ENCODE data around the gene KLHL6.

Gene KLHL6

GRCh38 chr3:183541738-183542137, 13.8 kb downstream of the KLHL6 start:
- H3K4me1 ChIP-seq, result peaks cover 61 to 100% (median 97%) of the 10 kb centered on the region in 10 experiments

GRCh38 chr3:183541235-183541655, 14.3 kb downstream of the KLHL6 start:
- Histone ChIP-seq H3K4me3 (peak overlapping the region in 7 of 10 experiments; percentile 1 to 52 (median 27); a peak in 11 of 20 replicates), H3K4me1 (peaks cover 66 to 100% (median 97%) of the 10 kb centered on the region in 10 experiments), H4K20me1 (peaks cover 9 to 51% (median 24%) of the 10 kb centered on the region in 11 experiments; a peak in 18 of 22 replicates), H3K9me3 (replicated peaks in 1 of 11) (no peaks in the 10 kb centered on the region), H3K27ac (peak overlapping the region; percentile 82 to 97 (median 95)), H3K27me3 (no peaks in the 10 kb centered on the region), H3K4me2 (peak overlapping the region; percentile 76 to 97 (median 85)), H3K36me3 (peaks cover 6 to 46% (median 19%) of the 10 kb centered on the region in 11 experiments; a peak in 21 of 22 replicates), H3K9ac (peak overlapping the region; percentile 58 to 84 (median 78); a peak in 21 of 22 replicates)
- TF ChIP-seq Cebpa-rat (IDR thresholded peaks at IDR 0.05), result no peak

More at GRCh38 chr3:183541738-183542137, 13.8 kb downstream of the KLHL6 start:
- Histone ChIP-seq H3K36me3 (peaks cover 11 to 51% (median 24%) of the 10 kb centered on the region in 11 experiments; a peak in 21 of 22 replicates), H3K9ac (peak overlapping the region; percentile 58 to 84 (median 78); a peak in 19 of 22 replicates), H3K4me3 (peak overlapping the region in 5 of 10 experiments; percentile 2 to 52 (median 29); a peak in 6 of 20 replicates), H3K4me2 (peak overlapping the region; percentile 76 to 97 (median 85)), H3K27ac (peak overlapping the region; percentile 82 to 97 (median 95); a peak in 21 of 22 replicates), H3K9me3 (replicated peaks in 1 of 11) (no peaks in the 10 kb centered on the region), H4K20me1 (peaks cover 14 to 56% (median 29%) of the 10 kb centered on the region in 11 experiments; a peak in 18 of 22 replicates), H3K27me3 (no peaks in the 10 kb centered on the region)
- TF ChIP-seq Cebpa-rat (IDR thresholded peaks at IDR 0.05), result no peak

- Histone ChIP-seq H3K36me3 (peaks cover under 1 to 44% (median 14%) of the 10 kb centered on the region in 11 experiments; a peak in 19 of 22 replicates), H3K9ac (peak overlapping the region; percentile 58 to 84 (median 78); a peak in 21 of 22 replicates), H3K9me3 (replicated peaks in 1 of 11) (no peaks in the 10 kb centered on the region), H3K27ac (peak overlapping the region; percentile 82 to 97 (median 95)), H3K4me2 (peak overlapping the region; percentile 76 to 97 (median 85)), H4K20me1 (peaks cover 3 to 45% (median 18%) of the 10 kb centered on the region in 11 experiments; a peak in 15 of 22 replicates), H3K4me3 (peak overlapping the region in 7 of 10 experiments; percentile 1 to 52 (median 27); a peak in 10 of 20 replicates), H3K4me1 (peaks cover 72 to 100% (median 97%) of the 10 kb centered on the region in 10 experiments), H3K27me3 (no peaks in the 10 kb centered on the region)
- TF ChIP-seq Cebpa-rat (IDR thresholded peaks at IDR 0.05), result no peak
Observed at GRCh38 chr3:183540501-183541234, 14.8 kb downstream of the KLHL6 start.

GRCh38 chr3:183539811-183540210, 15.7 kb downstream of the KLHL6 start:
- Histone ChIP-seq H3K4me3 (peak overlapping the region in 1 of 10 experiments; percentile 52; a peak in 1 of 20 replicates), H4K20me1 (peaks cover 0 to 36% (median 9%) of the 10 kb centered on the region in 11 experiments; a peak in 12 of 22 replicates), H3K9ac (peak overlapping the region in 7 of 11 experiments; percentile 73 to 84 (median 81); a peak in 12 of 22 replicates), H3K27me3 (no peaks in the 10 kb centered on the region), H3K27ac (peak overlapping the region; percentile 82 to 97 (median 95); a peak in 21 of 22 replicates), H3K36me3 (peaks cover 0 to 36% (median 12%) of the 10 kb centered on the region in 11 experiments; a peak in 13 of 22 replicates), H3K9me3 (replicated peaks in 1 of 11) (no peaks in the 10 kb centered on the region), H3K4me1 (peaks cover 78 to 100% (median 97%) of the 10 kb centered on the region in 10 experiments), H3K4me2 (peak overlapping the region; percentile 76 to 97 (median 85); a peak in 21 of 22 replicates)
- no peak for TF ChIP-seq Cebpa-rat (IDR thresholded peaks at IDR 0.05)

GRCh38 chr3:183538486-183538885, 17.0 kb downstream of the KLHL6 start:
- peak overlapping the region in 10 of 11 experiments; percentile 72 to 84 (median 80); a peak in 18 of 22 replicates for H3K9ac ChIP-seq
- no peaks in the 10 kb centered on the region for H3K27me3 ChIP-seq
- no peaks in the 10 kb centered on the region for H3K9me3 ChIP-seq (replicated peaks in 1 of 11)
- peaks cover 74 to 100% (median 98%) of the 10 kb centered on the region in 10 experiments for H3K4me1 ChIP-seq
- H3K4me3 ChIP-seq, result no peak overlapping the region
- peaks cover 0 to 25% (median 9%) of the 10 kb centered on the region in 11 experiments; a peak in 6 of 22 replicates for H4K20me1 ChIP-seq
- H3K4me2 ChIP-seq, result peak overlapping the region; percentile 52 to 97 (median 85); a peak in 21 of 22 replicates
- no peak for TF ChIP-seq Cebpa-rat (IDR thresholded peaks at IDR 0.05)
- H3K36me3 ChIP-seq, result peaks cover 0 to 25% (median 6%) of the 10 kb centered on the region in 11 experiments; a peak in 11 of 22 replicates
- peak overlapping the region; percentile 82 to 97 (median 95) for H3K27ac ChIP-seq

GRCh38 chr3:183537295-183537730, 18.2 kb downstream of the KLHL6 start:
- peaks cover 63 to 100% (median 97%) of the 10 kb centered on the region in 10 experiments for H3K4me1 ChIP-seq
- peak overlapping the region; percentile 52 to 97 (median 85) for H3K4me2 ChIP-seq

GRCh38 chr3:183536238-183536880, 19.1 kb downstream of the KLHL6 start:
- Histone ChIP-seq H3K9me3 (replicated peaks in 1 of 11) (peaks cover 0 to 9% (median 0%) of the 10 kb centered on the region in 11 experiments; a peak in 3 of 22 replicates), H3K4me2 (peak overlapping the region; percentile 52 to 97 (median 85)), H3K4me1 (peaks cover 53 to 100% (median 93%) of the 10 kb centered on the region in 10 experiments), H3K9ac (peak overlapping the region; percentile 46 to 84 (median 79)), H3K27me3 (no peaks in the 10 kb centered on the region), H3K36me3 (peaks cover 8 to 43% (median 21%) of the 10 kb centered on the region in 11 experiments; a peak in 18 of 22 replicates), H3K27ac (peak overlapping the region; percentile 82 to 97 (median 95)), H3K4me3 (peak overlapping the region in 4 of 10 experiments; percentile 19 to 33 (median 28); a peak in 6 of 20 replicates), H4K20me1 (peaks cover 0 to 21% (median 0%) of the 10 kb centered on the region in 11 experiments; a peak in 6 of 22 replicates)
- TF ChIP-seq Cebpa-rat (IDR thresholded peaks at IDR 0.05), result no peak

More at GRCh38 chr3:183537295-183537730, 18.2 kb downstream of the KLHL6 start:
- H3K9me3 ChIP-seq (replicated peaks in 1 of 11), result peaks cover 0 to 7% (median 0%) of the 10 kb centered on the region in 11 experiments; a peak in 3 of 22 replicates
- H3K27ac ChIP-seq, result peak overlapping the region; percentile 82 to 97 (median 95)
- H3K36me3 ChIP-seq, result peaks cover 0 to 33% (median 13%) of the 10 kb centered on the region in 11 experiments; a peak in 16 of 22 replicates
- peak overlapping the region; percentile 67 to 84 (median 79) for H3K9ac ChIP-seq
- no peaks in the 10 kb centered on the region for H3K27me3 ChIP-seq
- peaks cover 0 to 24% (median 4%) of the 10 kb centered on the region in 11 experiments; a peak in 6 of 22 replicates for H4K20me1 ChIP-seq
- peak; percentile 97 to 100 (median 99) for TF ChIP-seq Cebpa-rat (IDR thresholded peaks at IDR 0.05)
- H3K4me3 ChIP-seq, result peak overlapping the region in 4 of 10 experiments; percentile 19 to 33 (median 28); a peak in 4 of 20 replicates

Data from BLaER1 treated with 17β-estradiol and CSF1 and Interleukin-3, amounts not matched to agents 10 nM and 100 nM (cell line).